Renal cortex interstitium (tissue), 11 donors: ENCODE data around the gene SNAP25. TPM values are rescaled to one million over a fixed set of nuclear protein-coding genes. Genes with fewer than 3 reads are reported as not detected.

ENCODE experiments used
- DNase-seq, 11 donors: peaks; one replicate each; pipeline ENCODE4 v3.0.0-alpha.2; 2013; ENCODE audit warnings: low read depth in 9 of 11, low spot score in 4 of 11; ENCODE audit errors: extremely low read depth in 1 of 11
- polyA plus RNA-seq, 3 donors: library from polyadenylated mRNA; unstranded; fragments of 120-200 nt; gene quantifications; one replicate each; pipeline ENCODE4 v1.2.1, GENCODE V29; 2013; ENCODE audit not compliant: insufficient read length in 3 of 3

The SNAP25 gene
- polyA plus RNA-seq, 3 donors = 6.4 to 10.6 (median 6.8) TPM

GRCh38 chr20:10349118-10349517 is 130.5 kb downstream of the SNAP25 start:
- no peak for DNase-seq

GRCh38 chr20:10350188-10350842 is 131.7 kb downstream of the SNAP25 start:
- DNase-seq = no peak

- DNase-seq = no peak
Observed at GRCh38 chr20:10352934-10353824, 134.5 kb downstream of the SNAP25 start.

- no peak for DNase-seq
Observed at GRCh38 chr20:10356628-10357027, 138.0 kb downstream of the SNAP25 start.

Other genes with a start within 250 kb of the SNAP25 start
- 10 to 100 TPM in 1 of 3 donors, 1 to 10 TPM in 2; 7.2 to 10.2 (median 7.3) TPM for gene ANKEF1, start 183.8 kb upstream of the SNAP25 start, polyA plus RNA-seq
- gene MKKS, start 215.4 kb downstream of the SNAP25 start, polyA plus RNA-seq = 10 to 100 TPM; 28.4 to 34.3 (median 32.7) TPM
- gene SLX4IP, start 216.5 kb downstream of the SNAP25 start, polyA plus RNA-seq = 10 to 100 TPM in 1 of 3 donors, 1 to 10 TPM in 2; 6.8 to 10.7 (median 8.3) TPM